ENCODE measurements around the gene SLC37A2. TPM values are rescaled to one million over a fixed set of nuclear protein-coding genes. Genes with fewer than 3 reads are reported as not detected.
A peak's percentile ranks its signal among the peaks of the same experiment; 100 is the strongest.

Gene SLC37A2
- total and polyA plus RNA-seq, 8 donors: 0.87 to 5.3 (median 3.2) TPM; not detected in 2

DNA sequence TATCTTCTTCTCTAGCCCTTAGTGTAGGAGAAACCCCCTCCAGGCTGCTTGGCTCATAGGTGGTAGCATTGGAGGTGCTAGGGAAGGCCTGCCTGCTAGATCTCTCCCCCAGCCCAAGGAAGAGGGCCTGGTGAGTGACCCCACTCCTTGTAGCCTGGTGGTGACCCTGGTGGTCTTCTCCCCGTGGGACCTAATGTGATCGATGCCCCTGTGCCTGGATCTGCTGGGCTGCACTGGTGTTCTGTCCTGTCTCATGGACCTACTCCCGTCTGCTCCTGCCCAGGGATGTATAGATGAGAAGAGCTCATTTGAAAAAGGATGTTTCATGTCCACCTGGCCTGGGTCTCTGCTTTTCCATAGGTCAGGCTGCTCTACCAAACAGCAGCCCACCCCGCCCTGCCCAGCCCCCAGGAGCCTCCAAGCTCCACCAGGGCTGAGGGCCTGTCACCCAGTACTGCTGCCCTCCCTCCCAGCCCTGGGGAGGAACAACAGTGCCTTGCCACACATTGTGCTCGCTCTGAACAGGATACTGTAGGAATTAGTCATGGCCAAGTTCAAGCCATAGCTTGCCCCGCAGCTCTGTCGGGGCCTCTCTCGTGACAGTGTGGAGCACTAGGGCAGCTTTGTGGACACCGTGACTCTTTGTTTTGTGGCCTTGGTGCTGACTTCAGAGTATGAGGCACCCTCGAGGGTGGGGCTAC, 19.7 kb downstream of the SLC37A2 start:
- Histone ChIP-seq H3K36me3 (no peaks in the 10 kb centered on the region), H3K4me3 (no peak overlapping the region), H3K9me3 (no peaks in the 10 kb centered on the region), H3K27ac (no peak overlapping the region), H3K4me1 (no peaks in the 10 kb centered on the region), H3K27me3 (peaks cover 0 to 27% (median 0%) of the 10 kb centered on the region in 3 donors)
- peak in 1 of 2 donors; percentile 77 for DNase-seq
- intact Hi-C loops (cut with DNase I; ENCODE audit: low total_unique reads): no loop called here
- no peak for TF ChIP-seq POLR2AphosphoS5 (IDR thresholded peaks at IDR 0.05)
- TF ChIP-seq, protein P1, sequence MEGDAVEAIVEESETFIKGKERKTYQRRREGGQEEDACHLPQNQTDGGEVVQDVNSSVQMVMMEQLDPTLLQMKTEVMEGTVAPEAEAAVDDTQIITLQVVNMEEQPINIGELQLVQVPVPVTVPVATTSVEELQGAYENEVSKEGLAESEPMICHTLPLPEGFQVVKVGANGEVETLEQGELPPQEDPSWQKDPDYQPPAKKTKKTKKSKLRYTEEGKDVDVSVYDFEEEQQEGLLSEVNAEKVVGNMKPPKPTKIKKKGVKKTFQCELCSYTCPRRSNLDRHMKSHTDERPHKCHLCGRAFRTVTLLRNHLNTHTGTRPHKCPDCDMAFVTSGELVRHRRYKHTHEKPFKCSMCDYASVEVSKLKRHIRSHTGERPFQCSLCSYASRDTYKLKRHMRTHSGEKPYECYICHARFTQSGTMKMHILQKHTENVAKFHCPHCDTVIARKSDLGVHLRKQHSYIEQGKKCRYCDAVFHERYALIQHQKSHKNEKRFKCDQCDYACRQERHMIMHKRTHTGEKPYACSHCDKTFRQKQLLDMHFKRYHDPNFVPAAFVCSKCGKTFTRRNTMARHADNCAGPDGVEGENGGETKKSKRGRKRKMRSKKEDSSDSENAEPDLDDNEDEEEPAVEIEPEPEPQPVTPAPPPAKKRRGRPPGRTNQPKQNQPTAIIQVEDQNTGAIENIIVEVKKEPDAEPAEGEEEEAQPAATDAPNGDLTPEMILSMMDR (IDR thresholded peaks at IDR 0.05): no peak
- TF ChIP-seq POLR2A (IDR thresholded peaks at IDR 0.05): no peak
- TF ChIP-seq EP300 (IDR thresholded peaks at IDR 0.05): no peak
- 61 to 76% (median 63%) methylated on average over 7 to 10 of the region's 10 CpGs for WGBS, 5 donors

DNA sequence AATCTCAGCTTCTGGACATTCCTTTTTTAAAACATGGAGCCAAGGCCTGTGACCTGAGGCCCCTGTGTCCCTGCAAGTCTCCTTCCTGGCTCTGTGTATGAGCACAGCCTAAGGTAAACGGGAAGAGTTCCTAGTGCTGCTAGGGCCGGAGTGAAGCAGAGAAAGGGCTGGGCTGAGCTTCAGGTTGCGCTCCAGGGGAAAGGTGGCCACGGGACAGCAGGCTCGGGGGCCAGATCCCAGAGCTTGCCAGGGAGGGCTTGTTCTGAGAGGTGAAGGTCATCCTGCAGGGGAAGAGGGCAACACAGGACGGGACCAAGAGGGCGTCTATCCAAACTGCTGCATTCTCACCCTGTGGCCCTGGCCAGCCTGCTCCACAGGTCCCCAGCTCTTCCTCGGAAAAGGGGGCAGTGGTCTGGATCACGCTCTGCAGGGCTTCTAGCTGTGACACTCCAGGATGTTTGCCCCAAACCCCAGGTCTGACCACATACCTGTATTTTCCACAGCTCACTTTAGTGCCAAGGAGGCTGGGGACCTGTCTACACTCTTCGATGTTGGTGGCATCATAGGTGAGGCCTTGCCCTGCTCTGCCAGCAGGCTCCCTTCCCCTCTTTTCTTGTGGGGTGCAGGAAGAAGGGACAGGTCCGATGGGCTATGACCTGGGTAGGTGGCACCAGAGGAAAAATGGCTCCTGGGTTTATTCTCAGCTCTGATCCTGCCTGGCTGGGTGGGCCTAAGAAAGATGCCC, 20.4 kb downstream of the SLC37A2 start:
- intact Hi-C loops (cut with DNase I; ENCODE audit: low total_unique reads): no loop called here
- 59 to 70% (median 60%) methylated on average over 11 of the region's 11 CpGs for WGBS, 5 donors

DNA sequence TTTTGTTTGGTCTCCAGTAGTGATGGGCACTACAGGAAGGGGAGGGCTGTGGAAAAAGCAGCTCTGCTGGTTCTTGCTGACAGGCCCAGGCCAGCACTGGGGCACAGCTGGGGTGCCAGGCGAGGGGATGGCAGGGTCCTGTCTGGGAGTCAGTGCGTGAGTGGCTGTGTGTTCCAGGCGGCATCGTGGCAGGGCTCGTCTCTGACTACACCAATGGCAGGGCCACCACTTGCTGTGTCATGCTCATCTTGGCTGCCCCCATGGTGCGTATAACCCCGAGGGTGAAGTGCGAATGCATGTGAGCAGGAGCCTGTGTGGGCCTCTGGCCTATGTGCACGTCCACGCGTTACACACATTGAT, 20.9 kb downstream of the SLC37A2 start:
- intact Hi-C loops (cut with DNase I; ENCODE audit: low total_unique reads): no loop called here
- H3K4me3 ChIP-seq: no peak overlapping the region
- H3K36me3 ChIP-seq: no peaks in the 10 kb centered on the region
- no peaks in the 10 kb centered on the region for H3K4me1 ChIP-seq
- H3K27ac ChIP-seq: no peak overlapping the region
- peaks cover 0 to 27% (median 0%) of the 10 kb centered on the region in 3 donors for H3K27me3 ChIP-seq
- DNase-seq: no peak
- 94 to 97% (median 95%) methylated on average over 10 to 11 of the region's 11 CpGs for WGBS, 5 donors
- no peak for TF ChIP-seq POLR2AphosphoS5 (IDR thresholded peaks at IDR 0.05)
- TF ChIP-seq, protein P1 (IDR thresholded peaks at IDR 0.05): no peak
- no peak for TF ChIP-seq EP300 (IDR thresholded peaks at IDR 0.05)
- TF ChIP-seq POLR2A (IDR thresholded peaks at IDR 0.05): no peak
- no peaks in the 10 kb centered on the region for H3K9me3 ChIP-seq

More for the DNA sequence above, 20.4 kb downstream of the SLC37A2 start:
- TF ChIP-seq POLR2AphosphoS5 (IDR thresholded peaks at IDR 0.05) (no peak), POLR2A (IDR thresholded peaks at IDR 0.05) (no peak), EP300 (IDR thresholded peaks at IDR 0.05) (no peak)
- TF ChIP-seq, protein P1 (IDR thresholded peaks at IDR 0.05): no peak
- H3K9me3 ChIP-seq: no peaks in the 10 kb centered on the region
- peaks cover 0 to 27% (median 0%) of the 10 kb centered on the region in 3 donors for H3K27me3 ChIP-seq
- no peaks in the 10 kb centered on the region for H3K4me1 ChIP-seq
- DNase-seq: no peak
- no peak overlapping the region for H3K27ac ChIP-seq
- H3K4me3 ChIP-seq: no peak overlapping the region
- H3K36me3 ChIP-seq: no peaks in the 10 kb centered on the region

DNA sequence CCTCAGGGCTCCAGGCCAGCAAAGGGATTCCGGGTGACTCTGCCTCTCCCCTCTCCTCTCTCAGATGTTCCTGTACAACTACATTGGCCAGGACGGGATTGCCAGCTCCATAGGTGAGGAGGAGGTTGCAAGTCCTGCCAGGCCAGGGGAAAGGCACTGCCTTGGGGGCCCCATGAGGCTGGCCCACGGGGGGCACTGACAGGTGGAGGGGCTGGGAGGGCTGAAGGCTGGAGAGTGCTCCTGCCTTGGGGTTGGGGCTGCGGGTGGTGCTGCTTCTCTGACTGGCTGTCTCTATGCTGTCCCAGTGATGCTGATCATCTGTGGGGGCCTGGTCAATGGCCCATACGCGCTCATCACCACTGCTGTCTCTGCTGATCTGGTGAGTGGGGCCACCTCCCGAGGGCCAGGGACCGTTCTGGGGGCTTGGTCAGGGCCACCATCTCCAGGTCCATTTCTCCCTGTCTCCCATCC, 21.7 kb downstream of the SLC37A2 start:
- Histone ChIP-seq H3K27ac (no peak overlapping the region), H3K4me1 (no peaks in the 10 kb centered on the region), H3K27me3 (peaks cover 0 to 27% (median 0%) of the 10 kb centered on the region in 3 donors), H3K36me3 (no peaks in the 10 kb centered on the region), H3K9me3 (no peaks in the 10 kb centered on the region), H3K4me3 (no peak overlapping the region)
- intact Hi-C loops (cut with DNase I; ENCODE audit: low total_unique reads): no loop called here
- no peak for DNase-seq
- WGBS, 5 donors: 71 to 91% (median 84%) methylated on average over 3 to 8 of the region's 8 CpGs
- TF ChIP-seq POLR2AphosphoS5 (IDR thresholded peaks at IDR 0.05) (no peak), EP300 (IDR thresholded peaks at IDR 0.05) (no peak), POLR2A (IDR thresholded peaks at IDR 0.05) (no peak)
- TF ChIP-seq, protein P1 (IDR thresholded peaks at IDR 0.05): no peak
